Psoas muscle (tissue), 8 donors: ENCODE results near the gene MED25. TPM values are rescaled to one million over a fixed set of nuclear protein-coding genes. Genes with fewer than 3 reads are reported as not detected.

ENCODE experiments used
- ATAC-seq, 4 donors: fragments of 200-7000 bp; cut with Tn5 transposase; one replicate each; pipeline ENCODE4 v1.9.1; 2020; ENCODE audit warnings: moderate library complexity in 3 of 4, mild to moderate bottlenecking in 2 of 4
- DNase-seq, 2 donors: peaks; one replicate each; pipeline ENCODE4 v3.0.0-alpha.2; 2020
- H3K27ac ChIP-seq: fragments of 200-600 bp; one replicate; pipeline ENCODE4 v1.8.0; 2022
- H3K27me3 ChIP-seq, 3 donors: fragments of 200-600 bp in 1 of 3; one replicate each; pipeline versions ENCODE4 v1.6.1 to v1.8.0; 2013 to 2022; ENCODE audit warnings: low read length in 2 of 3, mild to moderate bottlenecking in 2 of 3, moderate library complexity in 1 of 3; ENCODE audit not compliant: insufficient read depth in 3 of 3
- H3K36me3 ChIP-seq, 2 donors: fragments of 200-600 bp in 1 of 2; one replicate each; pipeline versions ENCODE4 v1.6.1 to v1.8.0; 2013 to 2022; ENCODE audit warnings: low read depth in 1 of 2, mild to moderate bottlenecking in 1 of 2, moderate library complexity in 1 of 2; ENCODE audit not compliant: insufficient read depth in 1 of 2
- H3K4me1 ChIP-seq: fragments of 200-600 bp; one replicate; pipeline ENCODE4 v1.8.0; 2022
- H3K4me3 ChIP-seq: fragments of 200-600 bp; one replicate; pipeline ENCODE4 v1.8.0; 2022; ENCODE audit warnings: mild to moderate bottlenecking
- H3K9me3 ChIP-seq: fragments of 200-600 bp; one replicate; pipeline ENCODE4 v1.8.0; 2022
- CTCF ChIP-seq: fragments of 200-600 bp; IDR thresholded peaks from one replicate; pipeline ENCODE4 v1.8.0; 2022; ENCODE audit warnings: antibody characterized with exemption
- WGBS, 3 donors: extraction: QIAGEN DNeasy Blood & Tissue Kit; methylation state at CpG; one replicate each; pipeline versions ENCODE4 v1.1.6 to v1.1.7; 2013; 5-methylcytosine and 5-hydroxymethylcytosine counted together
- intact Hi-C, 2 donors: fragments of 100-400 bp; cut with DNase I; formaldehyde crosslinking; loops; one replicate each; pipeline versions ENCODE4 v1.11.0 to v1.14.2; 2022
- polyA plus RNA-seq, 3 donors: library from polyadenylated mRNA; stranded (reverse); fragments of 200-250 nt; gene quantifications; one replicate each; pipeline ENCODE4 v1.2.3, GENCODE V29; 2013
- total RNA-seq, 4 donors: library from RNA; stranded (reverse); fragmentation: NEBNext Ultra II Directional in 2 of 4; extraction: Animal tissue kit (Norgen Biotek cat#: 25700) in 2 of 4; gene quantifications; one replicate each; pipeline versions ENCODE4 v1.2.1 to v1.2.4, GENCODE V29; 2021 to 2023
- donor health status: healthy with polysubstance abuse.
- donor health status: DM: no; HTN: no; CAD: no; lungs with moderate emphysema.
- donor health status: Bipolar disorder and iron deficiency.
- donor health status: healthy.
- donor health status: DM: yes; HTN: yes; CAD: no.
- donor health status: DM: no; HTN: no; CAD: no.
- donor health status: DM: no; HTN: no; CAD: no.
- donor health status: DM: yes; HTN: yes; CAD: no.

The MED25 gene
- total and polyA plus RNA-seq, 7 donors = 24.5 to 125 (median 76.8) TPM

GRCh38 chr19:49773663-49774350, 44.3 kb upstream of the MED25 start:
- DNase-seq = no peak
- WGBS, 3 donors = 46 to 59% (median 49%) methylated on average over 8 of the region's 8 CpGs
- Histone ChIP-seq H3K9me3 (no peaks in the 10 kb centered on the region), H3K36me3 (peaks cover 0 to 4% of the 10 kb centered on the region in 2 donors), H3K4me3 (no peak overlapping the region), H3K27me3 (no peaks in the 10 kb centered on the region), H3K27ac (no peak overlapping the region), H3K4me1 (peaks cover 6% of the 10 kb centered on the region)
- ATAC-seq = no peak
- no peak for TF ChIP-seq CTCF
- intact Hi-C loops = no loop called here

DNA sequence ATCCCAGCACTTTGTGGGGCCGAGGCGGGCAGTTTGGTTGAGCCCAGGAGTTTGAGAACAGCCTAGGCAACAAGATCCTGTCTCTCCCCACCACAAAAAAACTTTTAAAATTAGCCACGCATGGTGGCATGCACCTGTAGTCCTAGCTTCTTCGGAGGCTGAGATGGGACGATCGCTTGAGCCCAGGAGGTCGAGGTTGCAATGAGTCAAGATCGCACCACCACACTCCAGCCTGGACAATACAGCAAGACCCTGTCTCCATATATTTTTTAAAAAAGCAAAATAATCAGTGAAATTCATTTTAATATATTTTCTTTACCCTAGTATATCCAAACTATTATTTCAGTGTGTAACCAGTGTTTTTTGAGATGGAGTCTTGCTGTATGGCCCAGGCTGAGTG, 43.1 kb upstream of the MED25 start:
- Histone ChIP-seq H3K4me1 (no peaks in the 10 kb centered on the region), H3K27ac (no peak overlapping the region), H3K27me3 (no peaks in the 10 kb centered on the region), H3K9me3 (no peaks in the 10 kb centered on the region), H3K36me3 (peaks cover 0 to 4% of the 10 kb centered on the region in 2 donors), H3K4me3 (no peak overlapping the region)
- intact Hi-C loops = no loop called here
- no peak for TF ChIP-seq CTCF
- WGBS, 3 donors = 88 to 96% (median 93%) methylated on average over 8 of the region's 8 CpGs
- no peak for DNase-seq
- no peak for ATAC-seq

DNA sequence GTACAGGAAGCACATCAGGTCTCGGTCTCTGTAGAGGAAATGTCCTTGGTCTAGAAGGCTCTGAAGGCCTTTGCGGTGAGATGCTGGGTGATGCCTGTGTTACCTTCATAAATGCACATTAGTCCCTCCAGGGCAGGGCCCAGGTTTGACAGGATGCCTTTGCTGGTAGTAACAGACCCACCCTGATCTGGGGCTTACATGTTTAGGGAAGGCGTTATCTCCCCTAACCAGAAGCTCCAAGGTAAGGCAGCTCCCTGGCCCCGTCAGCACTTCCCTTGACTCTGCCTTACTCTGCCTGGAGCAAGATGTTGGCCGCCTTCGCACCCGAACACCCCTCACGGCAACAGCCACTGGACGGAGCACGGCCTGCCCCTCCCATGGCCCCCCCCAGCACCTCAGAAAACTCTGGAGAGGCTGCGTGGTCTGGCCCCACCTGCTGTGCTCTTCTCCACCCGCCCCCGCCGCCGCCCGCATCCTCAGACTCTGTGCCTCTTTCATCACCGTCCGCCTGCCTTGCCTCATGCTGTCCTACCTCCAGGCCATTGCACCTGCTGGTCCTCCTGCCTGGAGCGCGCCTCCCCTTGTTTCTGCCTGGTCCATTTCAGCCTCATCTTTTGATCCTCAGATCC, 42.2 kb upstream of the MED25 start:
- WGBS, 3 donors = 91 to 94% (median 93%) methylated on average over 14 to 20 of the region's 20 CpGs
- no peaks in the 10 kb centered on the region for H3K27me3 ChIP-seq
- H3K27ac ChIP-seq = no peak overlapping the region
- TF ChIP-seq CTCF = no peak
- H3K4me3 ChIP-seq = no peak overlapping the region
- no peaks in the 10 kb centered on the region for H3K4me1 ChIP-seq
- DNase-seq (no peak), ATAC-seq (peak in 1 of 4 donors; percentile 26)
- peaks cover 0 to 4% of the 10 kb centered on the region in 2 donors for H3K36me3 ChIP-seq
- intact Hi-C loops = no loop called here
- H3K9me3 ChIP-seq = no peaks in the 10 kb centered on the region

- Histone ChIP-seq H3K9me3 (no peaks in the 10 kb centered on the region), H3K27me3 (no peaks in the 10 kb centered on the region), H3K4me1 (no peaks in the 10 kb centered on the region), H3K4me3 (no peak overlapping the region), H3K27ac (no peak overlapping the region), H3K36me3 (peaks cover 0 to 4% of the 10 kb centered on the region in 2 donors)
- intact Hi-C loops = no loop called here
- WGBS, 3 donors = 84 to 92% (median 85%) methylated on average over 6 of the region's 6 CpGs
- ATAC-seq = no peak
- TF ChIP-seq CTCF = no peak
- DNase-seq = no peak
Observed at GRCh38 chr19:49776371-49776764, 41.7 kb upstream of the MED25 start.
